HuH-7 (cell line): ENCODE measurements around the gene PLEKHG3.
"Not testable (repeated sequence)": the region's sequence is repeated elsewhere in the genome, so short reads cannot be mapped to it uniquely, and the experiment has no call there.

ENCODE experiments used
- DNase-seq: peaks from one replicate; pipeline ENCODE4 v3.0.0; 2011; ENCODE audit warnings: low spot score

PLEKHG3 gene

DNA sequence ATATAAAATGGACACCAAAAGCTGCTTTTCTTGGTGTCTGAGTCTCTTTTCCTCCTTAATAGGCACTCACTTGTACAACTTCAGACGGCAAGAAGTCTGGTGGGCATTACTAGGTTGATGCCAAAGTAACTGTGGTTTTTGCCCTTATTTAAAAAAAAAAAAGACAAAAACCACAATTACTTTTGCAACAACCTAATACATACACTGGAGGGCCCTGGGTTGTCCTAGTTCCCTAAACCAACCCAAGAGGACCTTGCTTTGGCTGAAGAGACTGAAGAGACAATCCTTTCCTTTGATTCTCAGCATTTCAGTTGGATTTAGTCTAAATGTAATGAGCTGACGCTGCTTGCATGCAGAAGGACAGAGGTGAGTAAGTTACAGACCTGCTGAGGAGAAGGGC lies 16.2 kb upstream of the PLEKHG3 start:
- no peak for DNase-seq

GRCh38 chr14:64688811-64689281 lies 15.4 kb upstream of the PLEKHG3 start:
- no peak for DNase-seq

DNA sequence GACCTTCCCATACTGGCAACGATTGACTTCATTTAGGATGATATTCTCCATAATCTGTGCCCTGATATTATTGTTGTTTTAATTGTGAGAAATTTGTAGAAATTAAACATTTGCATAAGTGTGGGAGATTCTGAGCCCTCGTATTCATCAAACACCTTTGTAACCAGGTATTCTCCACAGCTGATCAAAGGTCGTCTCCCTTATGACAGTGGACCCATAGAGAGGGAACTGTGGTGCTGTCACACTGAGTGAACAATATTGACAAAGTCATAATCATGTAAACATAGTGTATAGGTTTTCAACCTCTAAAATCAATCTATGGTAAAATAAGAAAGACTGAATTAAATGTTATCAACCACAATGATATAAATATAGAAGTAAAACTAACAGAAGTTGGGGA lies 14.9 kb upstream of the PLEKHG3 start:
- no peak for DNase-seq

DNA sequence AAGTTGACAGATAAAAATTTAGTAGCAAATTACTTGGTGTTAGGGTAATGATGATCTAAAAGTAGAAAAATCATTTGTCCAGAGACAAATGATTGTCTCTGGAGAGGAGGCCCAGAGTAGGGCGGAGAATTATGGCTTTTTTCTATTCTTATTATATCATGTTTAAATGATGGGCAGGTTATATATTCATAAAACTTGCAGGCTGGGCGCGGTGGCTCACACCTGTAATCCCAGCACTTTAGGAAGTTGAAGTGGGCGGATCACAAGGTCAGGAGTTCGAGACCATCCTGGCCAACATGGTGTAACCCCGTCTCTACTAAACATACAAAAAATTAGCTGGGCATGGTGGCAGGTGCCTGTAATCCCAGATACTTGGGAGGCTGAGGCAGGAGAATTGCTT lies 13.6 kb upstream of the PLEKHG3 start:
- not testable (repeated sequence) for DNase-seq

GRCh38 chr14:64691376-64691775 lies 12.8 kb upstream of the PLEKHG3 start:
- no peak for DNase-seq

- DNase-seq, result no peak
Observed at GRCh38 chr14:64692189-64692985, 11.8 kb upstream of the PLEKHG3 start.

GRCh38 chr14:64692986-64693809 lies 11.0 kb upstream of the PLEKHG3 start:
- DNase-seq, result no peak

DNA sequence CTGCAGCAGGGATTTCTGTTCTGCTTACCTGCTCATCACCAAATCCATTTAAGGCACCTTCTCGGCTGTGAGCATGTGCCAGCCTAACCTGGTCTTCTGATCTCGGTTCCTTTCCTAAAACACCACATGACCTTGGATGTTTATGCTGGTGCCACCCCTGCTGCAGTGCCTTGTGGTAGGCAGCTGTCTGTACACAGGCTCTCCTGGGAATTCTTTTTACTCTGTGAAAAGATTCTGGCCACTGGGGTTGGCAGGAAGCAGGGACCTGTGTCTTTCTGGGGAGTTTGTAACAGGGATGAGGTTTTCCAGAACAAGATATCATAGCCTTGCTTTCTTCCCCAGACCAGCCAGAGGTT lies 10.4 kb upstream of the PLEKHG3 start:
- DNase-seq, result no peak

DNA sequence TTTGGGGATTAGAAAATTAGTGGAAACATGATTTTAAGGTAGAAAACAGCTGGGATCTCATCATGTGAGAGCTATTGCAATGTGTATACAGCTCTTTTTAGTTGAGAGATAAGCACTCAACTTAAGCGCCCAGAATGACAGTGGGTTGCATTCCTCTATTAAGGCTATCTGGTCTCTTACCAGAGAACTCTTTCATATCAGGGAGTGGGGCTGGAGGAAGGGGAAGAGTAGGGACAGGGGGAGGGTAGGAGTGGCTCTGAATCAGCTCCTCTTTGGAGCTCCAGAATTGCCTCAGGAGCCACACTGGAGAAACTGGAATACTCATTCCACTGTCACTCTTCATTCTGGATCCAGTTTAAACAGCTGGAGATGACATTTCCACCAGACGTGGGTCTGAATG lies 9.2 kb upstream of the PLEKHG3 start:
- no peak for DNase-seq

DNA sequence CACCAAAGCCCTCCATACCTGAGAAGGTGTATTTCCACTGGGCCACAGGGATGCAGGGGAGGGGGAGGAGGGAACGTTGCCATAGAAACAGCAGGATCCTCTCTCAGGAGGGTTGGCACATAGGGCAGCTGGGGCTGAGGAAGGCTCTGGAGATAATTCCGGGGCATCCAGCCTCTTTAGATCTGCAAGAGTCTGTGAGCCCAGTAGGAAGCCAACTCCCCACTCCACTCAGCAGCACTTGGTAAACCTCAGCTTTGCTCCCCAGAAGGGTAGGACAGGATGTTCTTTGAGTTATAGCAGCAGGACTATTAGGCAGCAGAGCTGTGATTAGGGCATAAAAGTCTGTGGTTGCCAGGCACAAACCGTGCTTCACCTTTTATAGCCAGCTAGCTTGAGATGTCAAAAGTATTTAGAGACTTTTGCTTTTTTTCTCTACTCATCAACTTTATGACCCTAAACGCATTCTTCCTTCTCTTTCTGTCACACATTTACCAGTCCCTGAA lies 7.8 kb upstream of the PLEKHG3 start:
- no peak for DNase-seq

GRCh38 chr14:64698903-64699302 lies 5.3 kb upstream of the PLEKHG3 start:
- no peak for DNase-seq

- no peak for DNase-seq
Observed at GRCh38 chr14:64700290-64700689, 3.9 kb upstream of the PLEKHG3 start.

- DNase-seq, result no peak
Observed at GRCh38 chr14:64700894-64701293, 3.3 kb upstream of the PLEKHG3 start.

GRCh38 chr14:64701660-64702059 lies 2.6 kb upstream of the PLEKHG3 start:
- DNase-seq, result no peak

DNA sequence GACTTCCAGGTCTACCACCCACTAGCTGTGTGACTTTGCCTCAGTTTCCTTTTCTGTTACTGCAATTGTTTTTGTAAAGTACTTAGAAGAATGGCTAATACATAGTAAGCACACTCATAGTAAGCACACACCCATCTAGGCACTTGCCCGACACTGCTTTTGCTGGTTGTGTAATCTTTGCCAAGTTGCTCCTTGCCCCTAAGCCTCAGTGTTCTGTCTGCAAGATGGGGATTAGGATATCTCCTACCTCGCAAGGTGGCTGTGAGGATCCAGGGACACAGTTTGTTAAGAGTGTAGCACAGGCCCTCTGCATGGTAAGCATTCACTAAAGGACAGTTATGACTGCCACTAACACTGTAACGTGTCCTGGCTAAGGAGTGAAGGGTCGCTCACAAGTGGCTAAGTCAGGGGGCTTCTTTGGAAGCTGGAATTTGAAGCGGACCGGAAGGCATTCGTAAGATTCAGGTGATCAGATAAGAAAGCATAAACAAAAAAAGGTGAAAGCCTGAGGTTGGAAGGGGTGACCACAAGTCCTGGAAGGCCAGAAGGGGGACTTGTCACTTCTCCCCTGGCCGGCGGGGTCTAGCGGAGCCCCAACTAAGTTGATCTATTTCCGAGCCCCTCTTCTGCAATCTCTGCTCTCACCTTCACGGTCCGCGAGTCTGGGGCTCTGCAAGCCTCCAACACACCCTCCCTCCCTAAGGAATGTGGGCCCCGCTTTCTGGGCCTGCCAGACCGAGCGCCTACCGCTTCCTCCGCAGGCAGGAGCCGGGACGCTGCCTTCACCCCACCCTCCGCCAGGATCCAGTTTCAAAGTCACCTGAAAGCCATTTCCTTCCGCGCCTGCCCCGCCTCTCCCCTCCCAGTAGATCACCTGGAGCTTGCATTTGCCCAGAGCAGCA lies 1.5 kb upstream of the PLEKHG3 start:
- no peak for DNase-seq

DNA sequence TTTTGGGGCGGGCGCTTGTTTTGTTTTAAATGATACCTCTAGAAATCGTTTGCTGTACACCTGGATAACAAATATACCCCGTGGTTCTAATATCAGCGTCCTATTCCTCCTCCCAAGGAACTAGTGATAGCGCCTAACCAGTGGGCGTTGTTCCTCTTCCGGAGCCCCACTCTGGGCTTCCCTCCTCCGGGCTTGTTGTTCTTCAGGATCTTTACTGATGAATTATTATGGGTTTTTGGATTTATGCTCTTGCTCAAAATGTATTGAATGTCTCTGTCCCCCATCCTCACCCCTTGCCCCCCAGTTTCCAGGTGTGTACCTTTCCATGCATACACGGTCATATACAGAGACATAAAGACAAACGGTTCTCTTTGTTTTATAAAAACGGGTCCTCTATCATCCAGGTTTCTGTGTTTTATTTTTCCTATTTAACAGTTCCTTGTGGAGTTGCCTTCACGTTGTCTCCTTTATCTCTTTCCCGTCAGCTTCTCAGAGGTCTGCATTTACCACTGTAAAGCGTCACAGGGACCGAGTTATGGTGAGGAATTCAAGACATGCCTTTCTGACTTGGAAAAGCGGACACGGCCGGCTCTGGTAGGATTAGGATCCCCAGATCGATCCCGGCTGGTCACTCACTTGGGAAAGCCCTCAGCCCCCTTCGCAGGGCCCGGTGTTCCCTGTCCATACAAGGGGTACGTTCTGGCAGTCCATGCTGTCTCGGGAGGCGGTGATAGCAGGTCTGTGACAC lies 655 bp upstream of the PLEKHG3 start:
- no peak for DNase-seq

DNA sequence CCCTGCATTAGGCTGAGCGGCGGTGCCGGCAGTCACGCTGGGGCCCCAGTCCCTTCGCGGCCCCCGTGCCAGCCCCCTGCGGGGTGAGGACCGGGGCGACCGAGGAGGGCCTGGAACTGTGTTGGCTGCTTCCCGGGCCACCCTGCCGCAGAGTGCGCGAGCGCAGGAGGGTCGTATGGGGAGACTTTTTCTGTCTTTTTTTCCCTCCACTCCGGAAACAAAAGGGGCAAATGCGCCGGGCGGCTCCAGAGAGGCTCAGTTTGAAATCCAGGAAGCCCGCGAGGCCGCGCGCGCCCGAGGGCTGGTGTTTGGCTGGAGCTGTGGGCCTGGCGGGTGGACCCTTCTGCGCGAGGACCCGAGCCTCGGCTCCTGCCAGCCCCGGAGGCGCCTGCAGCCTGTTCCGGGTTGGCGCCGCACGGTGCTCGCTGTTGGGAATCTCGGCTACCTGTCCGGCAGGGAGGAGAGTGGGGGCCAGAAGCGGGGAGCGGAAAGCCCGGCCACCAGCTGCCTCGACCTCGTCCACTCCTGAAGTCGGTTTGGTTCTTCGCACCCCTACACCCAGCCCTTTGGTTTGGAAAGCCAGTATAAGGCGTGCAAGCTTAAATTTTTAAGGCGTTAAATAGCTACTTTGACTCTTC lies 638 bp downstream of the PLEKHG3 start:
- no peak for DNase-seq

GRCh38 chr14:64705381-64706118 lies 1.3 kb downstream of the PLEKHG3 start:
- no peak for DNase-seq

GRCh38 chr14:64706119-64706592 lies 1.9 kb downstream of the PLEKHG3 start:
- no peak for DNase-seq

- DNase-seq, result peak; percentile 55
Observed at GRCh38 chr14:64706593-64707193, 2.5 kb downstream of the PLEKHG3 start.
